IMR-90 (cell line): ENCODE data around the gene CIRBP. TPM values are rescaled to one million over a fixed set of nuclear protein-coding genes. Genes with fewer than 3 reads are reported as not detected.
A peak's percentile ranks its signal among the peaks of the same experiment; 100 is the strongest.

ENCODE experiments used
- ATAC-seq: fragments of 200-7000 bp; cut with Tn5 transposase; 2 replicates; pipeline ENCODE4 v1.9.1; 2020; ENCODE audit warnings: low read depth, mild to moderate bottlenecking, moderate library complexity
- BruUV-seq: library from RNA; stranded (reverse); fragments of 400-500 nt; replicated peaks from 2 replicates; lab custom pipeline; 2021; lab: Mats Ljungman, UMichigan
- CTCF ChIA-PET: fragments of 300-600 bp; formaldehyde crosslinking; extraction: SDS; loops from one replicate; lab custom pipeline; 2021; ENCODE audit warnings: antibody characterized with exemption; lab: Yijun Ruan, JAX
- POLR2A ChIA-PET: fragments of 300-600 bp; sonication (Branson Sonifier 250); formaldehyde crosslinking; loops from one replicate; lab custom pipeline; 2022; ENCODE audit warnings: antibody characterized with exemption; ENCODE audit not compliant: unreplicated experiment; lab: Charles Lee
- DNase-seq: peaks from one replicate; pipeline ENCODE4 v3.0.0; 2013
- H2AFZ ChIP-seq: replicated peaks from 2 replicates; pipeline ENCODE3; 2013; ENCODE audit warnings: low read length, mild to moderate bottlenecking; ENCODE audit not compliant: poor library complexity
- H2AK5ac ChIP-seq: 2 replicates; pipeline ENCODE4 v1.6.1; 2013; ENCODE audit warnings: low read depth, low read length, inconsistent platforms
- H2AK9ac ChIP-seq: replicated peaks from 2 replicates; pipeline ENCODE3; 2013; ENCODE audit warnings: mild to moderate bottlenecking, low read depth, low read length, moderate library complexity; ENCODE audit not compliant: poor library complexity
- H2BK120ac ChIP-seq: 2 replicates; pipeline ENCODE4 v1.6.1; 2013; ENCODE audit warnings: low read depth, low read length, inconsistent platforms
- H2BK15ac ChIP-seq: 3 replicates; pipeline ENCODE4 v1.6.1; 2013; ENCODE audit warnings: low read depth, low read length, inconsistent platforms
- H2BK20ac ChIP-seq: 2 replicates; pipeline ENCODE4 v1.6.1; 2013; ENCODE audit warnings: low read depth, mild to moderate bottlenecking, inconsistent platforms, low read length, moderate library complexity
- H2BK5ac ChIP-seq: 2 replicates; pipeline ENCODE4 v1.6.1; 2013; ENCODE audit warnings: mild to moderate bottlenecking, low read depth, low read length, inconsistent platforms; ENCODE audit not compliant: poor library complexity, severe bottlenecking
- H3K14ac ChIP-seq: replicated peaks from 2 replicates; pipeline ENCODE4 v1.6.1; 2013; ENCODE audit warnings: low read depth, low read length, inconsistent platforms
- H3K18ac ChIP-seq: 2 replicates; pipeline ENCODE4 v1.6.1; 2013; ENCODE audit warnings: low read depth, low read length, control low read depth
- H3K23ac ChIP-seq: 2 replicates; pipeline ENCODE4 v1.6.1; 2013; ENCODE audit warnings: low read depth, low read length, inconsistent platforms
- H3K27ac ChIP-seq: 2 replicates; pipeline ENCODE4 v1.5.1; 2013; ENCODE audit warnings: mild to moderate bottlenecking, control low read depth, low read length; ENCODE audit not compliant: insufficient read depth
- H3K27me3 ChIP-seq: 2 replicates; pipeline ENCODE4 v1.6.1; 2013; ENCODE audit warnings: low read length; ENCODE audit not compliant: control insufficient read depth, insufficient read depth
- H3K36me3 ChIP-seq: 2 replicates; pipeline ENCODE4 v1.6.1; 2013; ENCODE audit warnings: low read length, mixed read lengths; ENCODE audit not compliant: control insufficient read depth, insufficient read depth
- H3K4ac ChIP-seq: 2 replicates; pipeline ENCODE4 v1.6.1; 2013; ENCODE audit warnings: low read depth, low read length, inconsistent platforms
- H3K4me1 ChIP-seq: 2 replicates; pipeline ENCODE4 v1.6.1; 2013; ENCODE audit warnings: low read length, mixed read lengths; ENCODE audit not compliant: control insufficient read depth, insufficient read depth
- H3K4me2 ChIP-seq: 2 replicates; pipeline ENCODE4 v1.6.1; 2013; ENCODE audit warnings: low read depth, mild to moderate bottlenecking, control low read depth, low read length, moderate library complexity
- H3K4me3 ChIP-seq: 2 replicates; pipeline ENCODE4 v1.5.1; 2013; ENCODE audit warnings: low read depth, mild to moderate bottlenecking, control low read depth, low read length, moderate library complexity; ENCODE audit not compliant: insufficient read depth
- H3K56ac ChIP-seq: 2 replicates; pipeline ENCODE4 v1.6.1; 2013; ENCODE audit warnings: low read length, inconsistent platforms; ENCODE audit not compliant: insufficient read depth; ENCODE audit errors: extremely low read depth
- H3K79me1 ChIP-seq, 2 experiments: 2 replicates each; pipeline ENCODE4 v1.6.1; 2013; ENCODE audit warnings: low read length in 2 of 2, inconsistent platforms in 1 of 2, low read depth in 1 of 2
- H3K9ac ChIP-seq: 2 replicates; pipeline ENCODE4 v1.6.1; 2013; ENCODE audit warnings: low read depth, low read length, control low read depth
- H3K9me1 ChIP-seq: 2 replicates; pipeline ENCODE4 v1.6.1; 2013; ENCODE audit warnings: low read length, inconsistent platforms; ENCODE audit not compliant: insufficient read depth
- H3K9me3 ChIP-seq: 2 replicates; pipeline ENCODE4 v1.6.1; 2013; ENCODE audit warnings: low read length; ENCODE audit not compliant: control insufficient read depth, insufficient read depth
- H4K20me1 ChIP-seq: 2 replicates; pipeline ENCODE4 v1.6.1; 2013; ENCODE audit warnings: low read length, inconsistent platforms; ENCODE audit not compliant: insufficient read depth
- H4K5ac ChIP-seq: 2 replicates; pipeline ENCODE4 v1.6.1; 2013; ENCODE audit warnings: mild to moderate bottlenecking, low read depth, low read length, control low read depth
- H4K8ac ChIP-seq, 2 experiments: 2 replicates each; pipeline ENCODE4 v1.6.1; 2013; ENCODE audit warnings: low read depth in 2 of 2, low read length in 2 of 2, control low read depth in 1 of 2, inconsistent platforms in 1 of 2
- H4K91ac ChIP-seq: 2 replicates; pipeline ENCODE4 v1.6.1; 2013; ENCODE audit warnings: low read depth, low read length, inconsistent platforms; ENCODE audit not compliant: insufficient read depth
- BHLHE40 ChIP-seq: fragments of 150-350 bp; IDR thresholded peaks from 2 replicates; pipeline ENCODE4 v1.6.1; 2016; ENCODE audit warnings: mild to moderate bottlenecking, low read depth, low read length
- CEBPB ChIP-seq: IDR thresholded peaks from 2 replicates; pipeline ENCODE4 v1.6.1; 2012; ENCODE audit warnings: low read depth, low read length, improper control_type of control experiment
- CHD1 ChIP-seq: IDR thresholded peaks from 2 replicates; pipeline ENCODE4 v1.6.1; 2012; ENCODE audit warnings: low read depth, low read length, improper control_type of control experiment
- FOS ChIP-seq: fragments of 150-350 bp; IDR thresholded peaks from 2 replicates; pipeline ENCODE4 v1.6.1; 2016; ENCODE audit warnings: low read depth, low read length
- MAFK ChIP-seq: IDR thresholded peaks from 2 replicates; pipeline ENCODE4 v1.6.1; 2012; ENCODE audit warnings: low read depth, low read length, improper control_type of control experiment
- MAZ ChIP-seq: IDR thresholded peaks from 2 replicates; pipeline ENCODE4 v1.6.1; 2012; ENCODE audit warnings: low read depth, mild to moderate bottlenecking, low read length, improper control_type of control experiment, moderate library complexity, borderline replicate concordance
- MXI1 ChIP-seq: IDR thresholded peaks from 2 replicates; pipeline ENCODE4 v1.6.1; 2012; ENCODE audit warnings: low read depth, mild to moderate bottlenecking, low read length, moderate library complexity, borderline replicate concordance
- NFE2L2 ChIP-seq: fragments of 150-350 bp; IDR thresholded peaks from 2 replicates; pipeline ENCODE4 v1.6.1; 2016; ENCODE audit warnings: low read depth, mild to moderate bottlenecking, low read length
- POLR2A ChIP-seq: IDR thresholded peaks from 2 replicates; pipeline ENCODE4 v1.6.1; 2012; ENCODE audit warnings: mild to moderate bottlenecking, low read depth, low read length
- RAD21 ChIP-seq: IDR thresholded peaks from 2 replicates; pipeline ENCODE4 v1.6.1; 2012; ENCODE audit warnings: low read length, improper control_type of control experiment
- RCOR1 ChIP-seq: IDR thresholded peaks from 2 replicates; pipeline ENCODE4 v1.6.1; 2012; ENCODE audit warnings: mild to moderate bottlenecking, low read length, improper control_type of control experiment; ENCODE audit not compliant: insufficient replicate concordance
- RFX5 ChIP-seq: IDR thresholded peaks from 2 replicates; pipeline ENCODE4 v1.8.0; 2012; ENCODE audit warnings: low read depth, mild to moderate bottlenecking, low read length, moderate library complexity
- USF2 ChIP-seq: fragments of 150-350 bp; IDR thresholded peaks from 2 replicates; pipeline ENCODE4 v1.6.1; 2017; ENCODE audit warnings: mild to moderate bottlenecking, antibody characterized with exemption, low read length, low read depth
- WGBS, 2 experiments: methylation state at CpG; one replicate each; pipeline versions ENCODE4 v1.1.5 to v1.1.7; 2013; ENCODE audit warnings: missing lambda C conversion rate in 2 of 2; ENCODE audit not compliant: insufficient read length in 1 of 2; ENCODE audit errors: extremely low coverage in 2 of 2; 5-methylcytosine and 5-hydroxymethylcytosine counted together
- dilution Hi-C: fragments of 300-500 bp; cut with HindIII; formaldehyde crosslinking; loops from one replicate; pipeline ENCODE4 v1.14.3; 2018; ENCODE audit warnings: low sequenced_read_pairs; ENCODE audit not compliant: unreplicated experiment
- in situ Hi-C: fragments of 300-500 bp; cut with MboI; formaldehyde crosslinking; loops from 3 replicates; pipeline ENCODE4 v1.14.3; 2019; ENCODE audit warnings: low sequenced_read_pairs, inconsistent platforms, mixed read lengths
- intact Hi-C: fragments of 100-400 bp; cut with micrococcal nuclease; formaldehyde crosslinking; loops from 2 replicates; pipeline ENCODE4 v1.10.0; 2022
- polyA plus RNA-seq, 3 experiments: library from polyadenylated mRNA; depleted of rRNA; stranded (reverse); fragments of >200 nt; gene quantifications; 2 replicates each; pipeline ENCODE4 v1.2.3, GENCODE V29; 2012; ENCODE audit warnings: low replicate concordance in 1 of 3
- total RNA-seq: library from RNA; depleted of rRNA; stranded (reverse); fragments of >200 nt; gene quantifications from 2 replicates; pipeline ENCODE4 v1.2.3, GENCODE V29; 2012
- TF ChIP-seq, protein P1 (sequence below): conservative IDR thresholded peaks from 2 replicates; pipeline ENCODE4 v1.5.1; 2012; ENCODE audit warnings: mild to moderate bottlenecking, low read depth, low read length, improper control_type of control experiment

Gene CIRBP
- total and polyA plus RNA-seq, 2 of the 4 experiments (the other 2 are of a cell fraction): 299 to 542 TPM

- dilution Hi-C loops: no loop called here
- H3K23ac ChIP-seq: peak within 1 kb of the TSS; percentile 78
- peak within 1 kb of the TSS; percentile 95 for H3K4ac ChIP-seq
- no peaks in the 10 kb centered on the region for H3K9me1 ChIP-seq
- no TSS peak for BruUV-seq
- peak within 1 kb of the TSS in 1 of 2 experiments; percentile 85; a peak in 2 of 4 replicates for H4K8ac ChIP-seq
- H2AK5ac ChIP-seq: peak within 1 kb of the TSS; percentile 98
- peak within 1 kb of the TSS; percentile 100 for H2AK9ac ChIP-seq
- peaks cover 14% of the 10 kb centered on the region for H3K4me1 ChIP-seq
- 0 out of 2 replicates have a peak within 1 kb of the TSS, but pooled peaks have one; percentile 60 for H4K5ac ChIP-seq
- peak within 1 kb of the TSS; percentile 97 for H2BK5ac ChIP-seq
- H3K79me1 ChIP-seq: peaks cover 0 to 42% of the 10 kb centered on the region in 2 experiments; a peak in 2 of 4 replicates
- ChIA-PET POLR2A (interaction anchor here (1.0 kb wide), 1 partner anchor 21 kb away, joined by 3 read pairs; no protein-coding TSS in a partner anchor), CTCF (no interaction called here)
- ATAC-seq (peak; percentile 40), DNase-seq (peak; percentile 86)
- peak within 1 kb of the TSS; percentile 46; the same call in 1 of the 2 replicates for H2BK20ac ChIP-seq
- peak within 1 kb of the TSS; percentile 98 for H3K27ac ChIP-seq
- peak within 1 kb of the TSS; percentile 30; the same call in 1 of the 3 replicates for H2BK15ac ChIP-seq
- peak within 1 kb of the TSS; percentile 90 for H3K56ac ChIP-seq
- peak within 1 kb of the TSS; percentile 98 for H3K14ac ChIP-seq
- peak within 1 kb of the TSS; percentile 94 for H3K9ac ChIP-seq
- H3K9me3 ChIP-seq: no peaks in the 10 kb centered on the region
- intact Hi-C loops: loop anchor here (1.0 kb wide), 1 partner anchor 18 kb away; no protein-coding TSS in a partner anchor
- H3K18ac ChIP-seq: peak within 1 kb of the TSS; percentile 80; the same call in 1 of the 2 replicates
- H2AFZ ChIP-seq: peak within 1 kb of the TSS; percentile 94
- peaks cover 52% of the 10 kb centered on the region for H4K20me1 ChIP-seq
- peak within 1 kb of the TSS; percentile 94 for H2BK120ac ChIP-seq
- H3K27me3 ChIP-seq: no peaks in the 10 kb centered on the region
- H3K4me2 ChIP-seq: peak within 1 kb of the TSS; percentile 89
- 0% methylated on average over 1 of the region's 60 CpGs; no CpG with 5 or more reads in 1 of the 2 experiments for WGBS, 2 experiments
- H4K91ac ChIP-seq: peak within 1 kb of the TSS; percentile 95
- H3K4me3 ChIP-seq: peak within 1 kb of the TSS; percentile 93
- peaks cover 22% of the 10 kb centered on the region for H3K36me3 ChIP-seq
- in situ Hi-C loops: no loop called here
- TF ChIP-seq CHD1: no peak
- TF ChIP-seq MAFK: peak; percentile 9; the same call in 1 of the 2 replicates
- TF ChIP-seq MAZ: peak; percentile 87
- TF ChIP-seq RCOR1: no peak
- peak; percentile 98 for TF ChIP-seq POLR2A
- TF ChIP-seq, protein P1, sequence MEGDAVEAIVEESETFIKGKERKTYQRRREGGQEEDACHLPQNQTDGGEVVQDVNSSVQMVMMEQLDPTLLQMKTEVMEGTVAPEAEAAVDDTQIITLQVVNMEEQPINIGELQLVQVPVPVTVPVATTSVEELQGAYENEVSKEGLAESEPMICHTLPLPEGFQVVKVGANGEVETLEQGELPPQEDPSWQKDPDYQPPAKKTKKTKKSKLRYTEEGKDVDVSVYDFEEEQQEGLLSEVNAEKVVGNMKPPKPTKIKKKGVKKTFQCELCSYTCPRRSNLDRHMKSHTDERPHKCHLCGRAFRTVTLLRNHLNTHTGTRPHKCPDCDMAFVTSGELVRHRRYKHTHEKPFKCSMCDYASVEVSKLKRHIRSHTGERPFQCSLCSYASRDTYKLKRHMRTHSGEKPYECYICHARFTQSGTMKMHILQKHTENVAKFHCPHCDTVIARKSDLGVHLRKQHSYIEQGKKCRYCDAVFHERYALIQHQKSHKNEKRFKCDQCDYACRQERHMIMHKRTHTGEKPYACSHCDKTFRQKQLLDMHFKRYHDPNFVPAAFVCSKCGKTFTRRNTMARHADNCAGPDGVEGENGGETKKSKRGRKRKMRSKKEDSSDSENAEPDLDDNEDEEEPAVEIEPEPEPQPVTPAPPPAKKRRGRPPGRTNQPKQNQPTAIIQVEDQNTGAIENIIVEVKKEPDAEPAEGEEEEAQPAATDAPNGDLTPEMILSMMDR: peak; percentile 43; the same call in 1 of the 2 replicates
- TF ChIP-seq RFX5: no peak
- TF ChIP-seq FOS: peak; percentile 56
- 0 out of 2 replicates have a peak, but pooled peaks have one; percentile 14 for TF ChIP-seq NFE2L2
- no peak for TF ChIP-seq RAD21
- TF ChIP-seq USF2: 0 out of 2 replicates have a peak, but pooled peaks have one; percentile 23
- TF ChIP-seq CEBPB: no peak
- peak; percentile 11; the same call in 1 of the 2 replicates for TF ChIP-seq MXI1
- peak; percentile 81 for TF ChIP-seq BHLHE40
Measured at GRCh38 chr19:1248139-1248785, 20.9 kb upstream of the CIRBP start, which contains the start of gene MIDN. TSS of gene MIDN (plus strand) at chr19:1248583. CDS start at chr19:1250297, 1,714 bp downstream.
